ENCODE results near the gene PPM1A.

DNA sequence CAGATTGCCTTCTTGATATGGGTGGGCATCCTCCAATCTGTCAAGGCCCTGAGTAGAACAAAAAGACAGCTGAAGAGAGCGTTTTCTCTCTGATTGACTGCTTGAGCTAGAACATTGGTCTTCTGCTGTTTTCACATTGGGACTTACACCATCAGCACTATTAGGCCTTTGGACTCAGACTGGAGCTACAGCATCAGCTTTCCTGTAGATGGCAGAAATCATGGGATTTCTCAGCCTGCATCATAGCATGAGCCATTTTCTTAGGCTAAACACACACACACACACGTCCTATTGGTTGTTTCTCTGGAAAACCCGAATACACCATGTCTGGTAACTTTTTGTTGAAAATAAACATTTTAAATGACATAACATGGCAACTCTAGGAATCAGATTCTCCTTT is 15.8 kb upstream of the PPM1A start:
- TF ChIP-seq, protein P1, sequence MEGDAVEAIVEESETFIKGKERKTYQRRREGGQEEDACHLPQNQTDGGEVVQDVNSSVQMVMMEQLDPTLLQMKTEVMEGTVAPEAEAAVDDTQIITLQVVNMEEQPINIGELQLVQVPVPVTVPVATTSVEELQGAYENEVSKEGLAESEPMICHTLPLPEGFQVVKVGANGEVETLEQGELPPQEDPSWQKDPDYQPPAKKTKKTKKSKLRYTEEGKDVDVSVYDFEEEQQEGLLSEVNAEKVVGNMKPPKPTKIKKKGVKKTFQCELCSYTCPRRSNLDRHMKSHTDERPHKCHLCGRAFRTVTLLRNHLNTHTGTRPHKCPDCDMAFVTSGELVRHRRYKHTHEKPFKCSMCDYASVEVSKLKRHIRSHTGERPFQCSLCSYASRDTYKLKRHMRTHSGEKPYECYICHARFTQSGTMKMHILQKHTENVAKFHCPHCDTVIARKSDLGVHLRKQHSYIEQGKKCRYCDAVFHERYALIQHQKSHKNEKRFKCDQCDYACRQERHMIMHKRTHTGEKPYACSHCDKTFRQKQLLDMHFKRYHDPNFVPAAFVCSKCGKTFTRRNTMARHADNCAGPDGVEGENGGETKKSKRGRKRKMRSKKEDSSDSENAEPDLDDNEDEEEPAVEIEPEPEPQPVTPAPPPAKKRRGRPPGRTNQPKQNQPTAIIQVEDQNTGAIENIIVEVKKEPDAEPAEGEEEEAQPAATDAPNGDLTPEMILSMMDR (conservative IDR thresholded peaks at IDR 0.05; ENCODE audit: low read length) = no peak
- no peak for TF ChIP-seq EZH2phosphoT487 (IDR thresholded peaks at IDR 0.05; ENCODE audit: borderline replicate concordance)

Data from Loucy (cell line).